Ovary (tissue), 3 donors: ENCODE measurements around the gene FAT2.

ENCODE experiments used
- EP300 ChIP-seq: sonication (generic); formaldehyde crosslinking; IDR thresholded peaks from one replicate; pipeline ENCODE4 v1.6.1; 2017; ENCODE audit warnings: antibody characterized with exemption
- POLR2A ChIP-seq: fragments of 450-650 bp; IDR thresholded peaks from one replicate; pipeline ENCODE4 v1.6.1; 2017; ENCODE audit warnings: antibody characterized with exemption, mild to moderate bottlenecking, moderate library complexity
- TF ChIP-seq, protein P1 (sequence below), 3 donors: fragments of 450-650 bp in 2 of 3; fragments of 200-600 bp in 1 of 3; IDR thresholded peaks; one replicate each; pipeline versions ENCODE4 v1.5.1 to v1.8.0; 2016 to 2022; ENCODE audit warnings: antibody characterized with exemption in 3 of 3, mild to moderate bottlenecking in 1 of 3
- donor health status: DM: no; HTN: no; CAD: no.

GRCh38 chr5:151581812-151582583, 9.1 kb downstream of the FAT2 start:
- TF ChIP-seq, protein P1, sequence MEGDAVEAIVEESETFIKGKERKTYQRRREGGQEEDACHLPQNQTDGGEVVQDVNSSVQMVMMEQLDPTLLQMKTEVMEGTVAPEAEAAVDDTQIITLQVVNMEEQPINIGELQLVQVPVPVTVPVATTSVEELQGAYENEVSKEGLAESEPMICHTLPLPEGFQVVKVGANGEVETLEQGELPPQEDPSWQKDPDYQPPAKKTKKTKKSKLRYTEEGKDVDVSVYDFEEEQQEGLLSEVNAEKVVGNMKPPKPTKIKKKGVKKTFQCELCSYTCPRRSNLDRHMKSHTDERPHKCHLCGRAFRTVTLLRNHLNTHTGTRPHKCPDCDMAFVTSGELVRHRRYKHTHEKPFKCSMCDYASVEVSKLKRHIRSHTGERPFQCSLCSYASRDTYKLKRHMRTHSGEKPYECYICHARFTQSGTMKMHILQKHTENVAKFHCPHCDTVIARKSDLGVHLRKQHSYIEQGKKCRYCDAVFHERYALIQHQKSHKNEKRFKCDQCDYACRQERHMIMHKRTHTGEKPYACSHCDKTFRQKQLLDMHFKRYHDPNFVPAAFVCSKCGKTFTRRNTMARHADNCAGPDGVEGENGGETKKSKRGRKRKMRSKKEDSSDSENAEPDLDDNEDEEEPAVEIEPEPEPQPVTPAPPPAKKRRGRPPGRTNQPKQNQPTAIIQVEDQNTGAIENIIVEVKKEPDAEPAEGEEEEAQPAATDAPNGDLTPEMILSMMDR (IDR thresholded peaks at IDR 0.05) = no peak
- no peak for TF ChIP-seq POLR2A
- no peak for TF ChIP-seq EP300
